Lung (tissue), 12 donors: ENCODE data around the gene TM7SF2. TPM values are rescaled to one million over a fixed set of nuclear protein-coding genes. Genes with fewer than 3 reads are reported as not detected.

ENCODE experiments used
- ATAC-seq: fragments of 200-7000 bp; cut with Tn5 transposase; one replicate; pipeline ENCODE4 v1.9.1; 2020; ENCODE audit warnings: moderate number of reproducible peaks; ENCODE audit not compliant: insufficient read depth, low FRiP score
- DNase-seq, 3 donors: peaks; one replicate each; pipeline ENCODE4 v3.0.0-alpha.2; 2013 to 2017
- H3K27ac ChIP-seq, 2 donors: one replicate each; pipeline ENCODE4 v1.5.1; 2013; ENCODE audit warnings: mild to moderate bottlenecking in 2 of 2, moderate library complexity in 2 of 2, control low read depth in 1 of 2, inconsistent platforms in 1 of 2, low read depth in 1 of 2, low read length in 1 of 2
- H3K27me3 ChIP-seq, 3 donors: one replicate each; pipeline ENCODE4 v1.5.1; 2013; ENCODE audit warnings: low read length in 2 of 3; ENCODE audit not compliant: control insufficient read depth in 3 of 3, insufficient read depth in 3 of 3
- H3K36me3 ChIP-seq, 4 donors: one replicate each; pipeline ENCODE4 v1.5.1; 2013; ENCODE audit warnings: low read length in 4 of 4, mild to moderate bottlenecking in 1 of 4, moderate library complexity in 1 of 4; ENCODE audit not compliant: control insufficient read depth in 4 of 4, insufficient read depth in 4 of 4
- H3K4me1 ChIP-seq, 5 donors: one replicate each; pipeline ENCODE4 v1.5.1; 2013; ENCODE audit warnings: low read length in 5 of 5, mild to moderate bottlenecking in 2 of 5, moderate library complexity in 1 of 5; ENCODE audit not compliant: control insufficient read depth in 5 of 5, insufficient read depth in 5 of 5
- H3K4me3 ChIP-seq: one replicate; pipeline ENCODE4 v1.5.1; 2013; ENCODE audit warnings: mild to moderate bottlenecking, control low read depth, moderate library complexity
- H3K9ac ChIP-seq, 2 donors: one replicate each; pipeline ENCODE4 v1.5.1; 2013; ENCODE audit warnings: low read length in 2 of 2, control low read depth in 1 of 2; ENCODE audit not compliant: insufficient read depth in 1 of 2
- H3K9me3 ChIP-seq, 4 donors: one replicate each; pipeline ENCODE4 v1.5.1; 2013; ENCODE audit warnings: low read length in 3 of 4, mild to moderate bottlenecking in 1 of 4, moderate library complexity in 1 of 4; ENCODE audit not compliant: control insufficient read depth in 4 of 4, insufficient read depth in 3 of 4
- CTCF ChIP-seq: IDR thresholded peaks from 2 replicates; pipeline ENCODE4 v1.5.1; 2012; ENCODE audit warnings: mild to moderate bottlenecking; ENCODE audit errors: control extremely low read depth, extremely low read depth
- WGBS, 2 donors: extraction: QIAGEN DNeasy Blood & Tissue Kit; methylation state at CpG; one replicate each; pipeline ENCODE4 v1.1.7; 2013; 5-methylcytosine and 5-hydroxymethylcytosine counted together
- polyA plus RNA-seq, 2 donors: library from polyadenylated mRNA; stranded (reverse); fragments of 200-250 nt; gene quantifications; one replicate each; pipeline ENCODE4 v1.2.1, GENCODE V29; 2013
- total RNA-seq, 2 donors: library from RNA; depleted of rRNA in 1 of 2; stranded (reverse); fragments of >200 nt in 1 of 2; gene quantifications; one replicate each; pipeline ENCODE4 v1.2.1, GENCODE V29; 2014 to 2021
- donor health status: control.
- donor health status: control.
- donor health status: Bipolar disorder and iron deficiency.
- donor health status: healthy.
- donor health status: DM: yes; HTN: yes; CAD: no.

Gene TM7SF2
- total and polyA plus RNA-seq, 4 donors: 30.3 to 82.7 (median 54.7) TPM

- Histone ChIP-seq H3K27ac (no peak overlapping the region), H3K27me3 (no peaks in the 10 kb centered on the region), H3K4me3 (no peak overlapping the region), H3K9me3 (no peaks in the 10 kb centered on the region), H3K4me1 (peaks cover 0 to 6% (median 3%) of the 10 kb centered on the region in 5 donors), H3K9ac (no peak overlapping the region), H3K36me3 (peaks cover 0 to 13% (median 1%) of the 10 kb centered on the region in 4 donors)
- ATAC-seq (peak; percentile 47), DNase-seq (no peak)
- WGBS, 2 donors: 57 to 66% methylated on average over 3 of the region's 3 CpGs
- TF ChIP-seq CTCF: peak; percentile 42
Measured at GRCh38 chr11:65078151-65078550, 33.5 kb upstream of the TM7SF2 start.

- Histone ChIP-seq H3K27me3 (no peaks in the 10 kb centered on the region), H3K27ac (no peak overlapping the region), H3K36me3 (peaks cover 0 to 13% (median 1%) of the 10 kb centered on the region in 4 donors), H3K4me3 (no peak overlapping the region), H3K9ac (no peak overlapping the region), H3K9me3 (no peaks in the 10 kb centered on the region), H3K4me1 (peaks cover 0 to 12% (median 5%) of the 10 kb centered on the region in 5 donors)
- 94 to 96% methylated on average over 9 of the region's 9 CpGs for WGBS, 2 donors
- TF ChIP-seq CTCF: no peak
- ATAC-seq: no peak
- no peak for DNase-seq
Measured at GRCh38 chr11:65078786-65079342, 32.8 kb upstream of the TM7SF2 start.

GRCh38 chr11:65083134-65083833 is 28.4 kb upstream of the TM7SF2 start:
- 5 to 8% methylated on average over 12 to 13 of the region's 13 CpGs for whole genome bisulfite sequencing, 2 donors
- H3K36me3 ChIP-seq: peaks cover 0 to 27% (median 16%) of the 10 kb centered on the region in 4 donors
- no peaks in the 10 kb centered on the region for H3K9me3 ChIP-seq
- H3K27me3 ChIP-seq: no peaks in the 10 kb centered on the region
- H3K4me1 ChIP-seq: peaks cover 0 to 22% (median 8%) of the 10 kb centered on the region in 5 donors
- H3K27ac ChIP-seq: peak overlapping the region in 1 of 2 donors; percentile 34
- peak overlapping the region; percentile 39 for H3K4me3 ChIP-seq
- TF ChIP-seq CTCF: no peak
- ATAC-seq (no peak), DNase-seq (no peak)
- peak overlapping the region; percentile 3 to 66 for H3K9ac ChIP-seq
